ENCODE results near the gene CRISP2.
"Not testable (repeated sequence)": the region's sequence is repeated elsewhere in the genome, so short reads cannot be mapped to it uniquely, and the experiment has no call there.

The CRISP2 gene, protein sequence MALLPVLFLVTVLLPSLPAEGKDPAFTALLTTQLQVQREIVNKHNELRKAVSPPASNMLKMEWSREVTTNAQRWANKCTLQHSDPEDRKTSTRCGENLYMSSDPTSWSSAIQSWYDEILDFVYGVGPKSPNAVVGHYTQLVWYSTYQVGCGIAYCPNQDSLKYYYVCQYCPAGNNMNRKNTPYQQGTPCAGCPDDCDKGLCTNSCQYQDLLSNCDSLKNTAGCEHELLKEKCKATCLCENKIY

DNA sequence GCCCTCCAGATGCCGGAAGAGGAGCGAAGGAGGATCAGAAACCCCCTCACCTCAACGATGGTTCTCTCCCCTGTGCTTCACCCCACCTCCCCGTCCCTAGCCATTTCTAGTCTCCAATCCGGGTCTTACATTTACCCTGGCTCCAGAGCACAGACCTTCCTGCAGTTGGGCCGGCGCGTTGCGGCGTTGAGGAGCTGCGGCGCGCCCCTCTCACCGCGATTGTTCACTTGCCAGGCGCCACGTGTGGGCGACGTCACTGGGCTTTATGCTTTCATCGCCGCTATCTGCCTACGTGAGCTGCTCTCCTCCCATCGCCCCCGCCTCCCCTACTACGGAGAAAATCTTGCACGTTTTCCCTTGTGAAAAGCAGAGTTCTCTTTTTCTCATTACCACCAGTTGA lies at the start of gene CRISP2:
TSS of gene CRISP2 (minus strand) at position 198 of the 400 bp plus-strand sequence. CDS start 4,347 bp downstream, outside the sequence.
- DNase-seq, result no peak

DNA sequence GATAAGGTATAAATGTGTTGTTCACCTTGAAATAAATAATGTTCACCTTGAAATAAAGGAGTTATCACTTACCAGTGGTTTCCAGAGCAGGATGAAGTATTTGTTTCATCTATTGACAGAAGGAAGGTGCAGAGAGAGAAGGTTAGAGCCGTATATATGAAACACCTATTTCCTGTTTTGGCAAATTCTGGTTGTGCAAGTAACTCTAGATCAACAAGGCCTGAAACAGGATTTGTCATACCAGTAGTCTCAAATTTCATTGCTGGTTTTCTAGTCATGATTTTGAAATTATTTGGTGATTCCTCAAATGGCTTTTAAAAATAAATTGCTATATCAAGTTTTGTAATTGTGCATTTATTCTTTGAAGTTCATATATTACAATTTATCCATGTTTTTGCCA lies 30.9 kb upstream of the CRISP2 start, which contains the start of gene CRISP3:
TSS of gene CRISP3 (minus strand) at position 130 of the 400 bp plus-strand sequence. CDS start at position 109, 21 bp downstream.
- no peak for DNase-seq

DNA sequence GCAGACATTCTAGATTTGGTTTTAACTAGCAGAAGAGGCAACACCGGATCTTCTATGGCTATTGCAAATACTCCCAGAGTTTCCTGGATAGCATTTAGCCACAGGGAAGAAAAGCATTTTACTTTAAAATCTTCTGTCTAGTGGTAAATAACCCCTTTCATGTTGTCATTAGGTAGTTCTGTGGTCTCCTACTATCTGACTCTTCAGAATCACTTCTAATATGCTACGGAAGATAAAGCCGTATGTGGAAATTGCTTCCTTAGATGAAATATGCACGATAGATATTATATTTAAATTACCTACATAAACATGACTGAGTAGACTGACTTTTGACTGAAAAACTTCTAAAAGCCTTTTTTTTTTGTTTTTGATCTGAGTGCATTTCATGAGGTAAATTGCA lies 30.1 kb upstream of the CRISP2 start:
- DNase-seq, result no peak

DNA sequence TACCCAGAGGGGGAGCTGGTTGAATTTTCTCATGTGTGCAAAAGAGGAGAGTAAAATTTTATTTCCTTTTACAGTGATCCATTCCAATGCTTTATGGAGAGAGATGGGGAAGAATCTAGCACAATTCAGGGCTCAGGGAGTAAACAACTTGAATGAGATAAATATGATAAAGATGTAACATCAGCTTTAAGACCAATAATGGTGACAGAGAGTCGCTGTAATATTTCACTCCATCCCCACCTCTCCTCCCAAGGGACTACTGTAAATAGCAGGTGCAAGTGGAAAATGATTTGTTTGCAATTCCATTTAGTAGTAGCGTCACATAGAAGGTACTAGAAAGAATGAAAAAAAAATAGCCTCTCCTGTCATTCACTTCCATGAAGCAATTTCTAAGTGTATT lies 26.1 kb upstream of the CRISP2 start:
- no peak for DNase-seq

DNA sequence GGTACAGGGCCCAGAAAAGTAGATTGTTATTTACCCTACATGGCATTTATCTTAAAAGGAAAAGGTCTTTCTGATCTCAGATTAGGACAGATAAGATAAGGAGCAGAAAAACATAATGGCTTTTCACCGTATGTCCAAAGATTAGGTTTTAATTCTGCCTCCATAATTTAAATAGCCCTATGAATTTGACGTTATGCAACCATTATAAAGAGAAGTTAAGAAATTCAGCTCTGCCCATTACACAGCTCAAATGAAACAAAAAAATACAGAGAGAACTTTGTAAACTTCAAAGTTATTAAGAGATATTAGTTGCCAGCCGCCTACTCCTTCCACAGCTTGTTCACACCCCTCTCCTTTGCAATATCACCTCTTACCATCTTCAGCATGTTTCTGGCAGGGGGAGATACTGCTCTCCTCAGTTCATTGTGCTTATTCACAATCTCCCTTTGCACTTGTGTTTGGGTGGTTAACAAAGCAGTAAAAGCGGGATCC lies 22.7 kb upstream of the CRISP2 start:
- DNase-seq, result no peak

DNA sequence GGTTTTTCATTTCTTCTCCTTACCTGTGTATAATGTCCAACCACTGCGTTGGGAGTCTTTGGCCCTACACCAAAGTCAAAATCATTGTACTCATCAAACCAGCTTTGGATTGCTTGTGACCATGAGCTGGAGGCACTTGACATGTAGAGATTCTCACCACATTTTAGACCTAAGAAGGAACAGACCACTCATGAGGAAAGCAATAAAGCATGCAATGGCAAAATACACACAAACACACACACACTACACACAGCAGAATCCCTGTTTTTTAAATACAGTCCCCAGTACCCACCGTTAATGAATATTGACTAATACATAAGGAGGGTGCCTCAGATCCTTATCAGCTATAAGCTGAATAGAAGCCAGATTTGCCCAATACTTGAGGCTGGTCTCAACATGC lies 20.3 kb upstream of the CRISP2 start:
- DNase-seq, result no peak

DNA sequence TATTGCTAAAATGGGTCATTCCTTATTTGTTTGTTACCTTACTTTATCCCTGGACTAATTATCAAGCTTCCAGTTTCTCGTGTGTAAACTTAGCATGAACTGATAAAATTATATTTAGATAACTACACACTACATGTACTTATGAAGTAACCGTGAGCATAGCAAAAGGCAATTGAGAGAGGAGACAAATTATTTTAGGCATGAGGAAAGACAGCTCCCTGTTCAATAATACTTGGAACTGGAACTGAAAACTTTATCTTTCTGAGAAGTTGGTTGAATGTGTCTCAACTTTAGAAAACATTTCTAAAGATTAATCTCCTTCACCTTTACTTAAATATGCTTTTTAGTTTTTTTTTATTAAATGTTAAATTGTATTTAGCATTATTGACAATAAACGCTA lies 19.4 kb upstream of the CRISP2 start:
- no peak for DNase-seq

DNA sequence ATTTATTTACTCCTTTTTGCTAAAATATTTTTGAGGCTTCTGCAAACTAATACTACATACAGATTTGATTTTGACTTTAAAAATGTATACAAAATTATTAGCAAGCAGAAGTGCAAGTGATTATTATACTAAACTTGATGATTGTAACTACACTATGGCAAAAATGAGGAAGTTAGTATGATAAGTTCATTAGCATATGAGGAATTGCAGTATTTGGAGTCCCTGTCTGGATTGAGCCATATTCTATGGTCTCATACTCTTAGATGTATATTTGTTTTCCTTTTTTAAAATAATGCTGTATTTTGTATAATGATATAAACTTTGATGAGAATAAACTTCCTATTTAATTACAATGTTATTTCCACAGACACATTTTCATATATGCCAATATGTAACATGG lies 16.9 kb upstream of the CRISP2 start:
- DNase-seq, result no peak

DNA sequence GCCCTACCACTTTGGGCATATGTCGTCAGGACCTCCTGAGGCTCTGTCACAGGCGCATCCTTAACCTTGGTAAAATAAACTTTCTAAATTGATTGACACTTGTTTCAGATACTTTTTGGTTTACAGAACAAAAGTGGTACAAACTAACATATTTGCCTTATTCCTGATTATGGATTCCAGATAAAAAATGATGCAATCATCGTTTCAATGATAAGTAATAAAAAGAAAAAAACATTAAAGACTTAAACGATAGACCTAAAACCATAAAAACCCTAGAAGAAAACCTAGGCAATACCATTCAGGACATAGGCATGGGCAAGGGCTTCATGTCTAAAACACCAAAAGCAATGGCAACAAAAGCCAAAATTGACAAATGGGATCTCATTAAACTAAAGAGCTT lies 10.6 kb upstream of the CRISP2 start:
- not testable (repeated sequence) for DNase-seq

DNA sequence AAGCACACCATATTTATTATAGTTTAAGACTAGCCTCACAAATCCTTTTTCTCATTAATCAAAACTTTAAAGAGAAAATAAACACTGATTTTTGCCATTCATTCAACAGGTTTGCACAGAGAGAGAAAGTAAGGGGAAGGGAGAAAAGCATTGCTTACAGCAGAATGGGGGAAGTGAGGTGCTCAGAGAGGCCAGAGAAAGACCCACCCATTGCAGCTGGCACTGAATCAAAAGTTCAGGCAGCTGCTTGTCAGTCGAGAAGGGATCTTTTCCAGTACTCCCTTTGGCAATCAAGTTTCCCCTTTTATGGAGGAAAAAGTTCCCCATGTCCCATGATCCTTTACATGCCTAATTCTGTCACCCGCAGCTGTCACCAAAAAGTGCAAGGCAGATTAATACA lies 8.0 kb upstream of the CRISP2 start:
- DNase-seq, result no peak

DNA sequence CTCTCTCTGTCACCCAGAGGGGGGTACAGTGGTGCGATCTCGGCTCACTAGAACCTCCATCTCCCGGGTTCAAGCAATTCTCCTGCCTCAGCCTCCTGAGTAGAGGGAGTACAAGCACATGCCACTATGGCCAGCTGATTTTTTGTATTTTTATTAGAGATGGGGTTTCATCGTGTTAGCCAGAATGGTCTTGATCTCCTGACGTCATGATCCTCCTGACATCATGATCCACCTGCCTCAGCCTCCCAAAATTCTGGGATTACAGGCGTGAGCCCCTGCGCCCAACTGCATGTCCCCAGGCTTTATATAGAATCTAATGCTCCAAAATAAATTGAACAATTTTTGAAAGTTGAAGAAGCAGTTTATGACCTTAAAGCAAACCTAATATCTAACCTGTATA lies 7.0 kb upstream of the CRISP2 start:
- no peak for DNase-seq

DNA sequence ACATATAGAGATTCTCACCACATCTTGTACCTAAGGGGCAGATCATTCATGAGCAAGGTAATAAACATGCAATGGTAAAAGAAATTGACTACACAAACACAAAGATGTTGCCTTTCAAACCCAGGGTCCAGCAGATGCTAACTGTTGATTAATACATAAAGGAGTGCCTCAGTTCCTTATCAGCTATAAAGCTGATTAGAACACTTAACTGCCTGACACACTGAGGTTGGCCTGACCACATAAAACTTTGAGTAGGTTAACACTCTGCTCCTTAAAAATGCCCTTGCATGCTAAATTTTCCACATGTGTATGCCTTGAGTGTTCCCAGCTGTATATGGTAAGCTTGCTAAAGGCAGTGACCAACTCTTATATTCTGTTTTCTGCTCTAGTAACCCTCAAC lies 14.9 kb downstream of the CRISP2 start:
- no peak for DNase-seq

DNA sequence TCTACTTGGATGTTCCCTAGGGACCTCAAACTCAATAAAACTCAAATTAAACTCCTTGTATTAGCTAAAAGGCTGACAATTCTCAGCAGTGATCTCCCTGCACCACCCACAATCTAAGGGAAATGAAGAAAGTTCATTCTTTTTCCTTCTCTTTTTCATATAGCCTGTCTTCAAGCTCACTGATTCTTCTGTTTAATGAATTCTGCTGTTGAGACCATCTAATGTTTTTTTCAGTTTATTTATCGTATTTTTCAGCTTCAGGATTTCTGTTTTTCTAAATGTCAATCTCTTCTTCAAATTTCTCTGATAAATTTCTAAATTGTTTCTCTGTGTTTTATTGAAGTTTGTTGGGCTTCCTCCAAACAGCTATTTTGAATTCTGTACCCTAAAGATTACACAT lies 19.8 kb downstream of the CRISP2 start:
- DNase-seq, result no peak

DNA sequence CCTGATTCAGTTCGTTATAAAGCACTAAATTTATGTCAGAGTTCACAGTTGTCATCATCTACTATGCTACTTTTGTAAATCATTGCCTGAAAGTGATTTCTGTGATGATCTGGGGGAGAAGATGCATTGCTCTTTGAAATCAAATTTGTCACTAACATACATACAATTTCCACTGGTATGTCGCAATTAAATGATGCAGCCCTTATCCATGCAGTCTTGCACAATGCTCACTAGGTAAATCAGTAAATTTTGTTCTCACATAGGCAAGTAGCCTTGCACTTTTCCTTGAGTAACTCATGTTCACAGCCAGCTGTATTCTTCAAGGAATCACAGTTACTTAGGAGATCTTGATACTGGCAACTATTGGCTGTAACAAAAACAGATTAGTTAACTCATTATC lies 20.8 kb downstream of the CRISP2 start:
- no peak for DNase-seq

DNA sequence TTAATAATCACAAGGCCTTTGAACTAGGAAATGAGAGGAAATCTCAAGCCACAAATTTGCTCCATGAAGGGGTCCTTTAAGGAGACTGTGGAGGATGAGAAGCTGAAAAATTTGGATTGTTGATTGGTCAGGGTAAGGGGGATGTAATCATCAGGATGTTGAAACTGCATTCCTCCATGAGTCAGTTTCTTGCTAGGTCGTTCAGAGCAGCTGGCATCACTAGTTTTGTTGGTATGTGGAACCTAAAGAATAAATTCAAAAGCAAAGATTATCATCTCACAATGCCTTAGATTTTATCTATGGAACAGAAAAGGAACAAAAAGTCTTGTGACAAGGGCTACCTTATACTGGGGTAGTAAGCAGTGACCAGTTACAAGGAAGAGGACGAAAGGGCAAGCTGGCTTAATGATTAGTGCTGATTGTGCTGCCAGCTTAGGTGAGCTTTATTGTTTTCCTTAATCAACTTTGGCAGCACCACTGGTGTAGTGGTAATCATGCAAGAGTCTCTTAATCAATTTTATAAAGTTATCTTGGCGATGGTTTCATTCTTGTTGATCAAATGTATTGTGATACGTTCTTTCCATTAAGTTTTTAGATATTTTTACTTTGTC lies 36.6 kb downstream of the CRISP2 start:
- DNase-seq, result no peak

DNA sequence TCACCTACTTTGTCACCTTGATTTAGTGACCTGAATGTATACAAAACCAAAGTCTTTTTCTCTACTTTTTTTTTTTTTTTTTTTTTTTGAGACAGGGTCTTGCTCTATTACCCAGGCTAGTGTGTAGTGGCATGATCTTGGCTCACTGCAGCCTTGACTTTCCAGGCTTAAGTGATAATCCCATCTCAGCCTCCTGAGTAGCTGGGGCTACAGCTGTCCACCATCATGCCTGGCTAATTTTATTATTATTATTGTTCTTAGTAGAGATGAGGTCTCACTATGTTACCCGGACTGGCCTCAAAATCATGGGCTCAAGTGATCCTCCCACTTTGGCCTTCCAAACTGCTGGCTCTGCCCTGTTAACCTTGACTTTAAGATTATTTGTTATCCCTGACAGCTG lies 37.5 kb downstream of the CRISP2 start:
- no peak for DNase-seq

DNA sequence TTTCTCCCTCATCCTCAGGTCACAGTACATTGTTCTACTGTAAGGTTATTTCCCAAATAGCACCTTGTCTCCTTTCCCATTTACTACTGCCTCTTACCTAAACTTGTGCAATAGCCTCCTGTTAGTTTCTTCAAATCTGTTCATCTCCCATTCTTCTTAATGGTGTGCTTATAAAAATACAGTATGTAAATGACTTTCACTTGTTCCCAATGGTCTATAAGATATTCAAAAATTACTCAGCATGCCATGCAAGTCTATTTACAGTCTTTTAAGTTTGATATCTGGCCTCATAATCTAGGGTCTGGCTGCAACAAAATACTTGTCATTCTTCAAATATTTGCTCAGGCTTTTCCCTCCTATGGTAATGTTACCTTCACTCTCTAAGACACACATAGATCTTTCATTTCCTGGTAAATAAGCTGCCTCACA lies 45.2 kb downstream of the CRISP2 start:
- DNase-seq, result no peak

DNA sequence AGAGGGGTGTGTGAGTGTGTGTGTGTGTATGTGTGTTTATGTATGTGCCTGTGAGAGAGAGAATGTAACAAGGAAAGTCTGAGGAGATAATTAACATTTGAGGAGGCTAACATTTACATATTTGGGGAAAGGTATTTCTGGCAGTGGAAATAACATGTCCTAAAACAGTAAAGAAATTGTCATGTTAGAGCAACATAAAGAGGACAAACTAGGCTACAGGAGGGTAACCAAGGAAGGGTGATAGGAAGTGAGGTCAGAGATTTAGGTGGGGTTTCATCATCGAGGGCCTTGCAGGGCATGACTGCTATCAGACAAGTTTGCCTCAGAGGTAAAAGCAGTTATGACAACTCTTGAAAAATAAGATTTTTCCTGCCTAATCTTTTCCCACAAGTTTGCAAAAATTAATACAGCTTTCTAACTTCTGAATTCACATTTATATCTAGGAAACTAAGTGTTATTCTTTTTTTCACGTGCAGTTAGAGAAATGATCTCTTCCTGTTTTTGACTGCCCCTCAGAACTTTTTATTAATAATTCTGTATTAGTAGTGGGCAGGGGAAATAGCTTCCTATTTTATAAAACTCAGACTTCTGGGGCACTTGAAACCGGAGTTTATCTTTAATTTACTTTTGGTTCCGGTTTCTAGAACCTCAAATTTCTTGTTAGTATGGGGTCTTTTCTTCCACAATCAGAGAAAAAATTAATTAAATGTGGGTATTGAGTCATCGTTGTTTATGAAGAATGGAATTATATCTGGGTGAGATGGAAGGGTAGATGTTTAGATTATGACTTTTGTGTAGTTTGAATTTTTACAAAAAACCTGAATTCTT lies 46.2 kb downstream of the CRISP2 start:
- no peak for DNase-seq

DNA sequence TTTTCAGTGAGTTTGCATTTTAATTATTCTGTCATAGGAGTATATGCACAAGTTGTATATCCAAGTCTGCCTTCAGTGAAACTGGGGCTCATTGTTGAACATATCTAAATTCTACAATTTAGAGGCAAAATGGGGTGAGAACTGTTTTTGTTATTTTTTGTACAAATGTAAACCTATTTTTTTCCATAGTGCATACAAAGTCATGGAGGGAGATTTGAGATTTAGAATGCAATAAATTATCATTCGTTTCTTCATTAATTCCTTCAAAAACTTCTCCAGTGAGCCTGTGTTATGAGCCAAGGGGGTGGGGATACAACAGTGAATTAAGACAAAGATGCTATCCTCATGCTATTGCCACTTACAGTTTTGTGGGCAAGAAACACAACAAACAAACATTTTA lies 46.9 kb downstream of the CRISP2 start:
- no peak for DNase-seq

DNA sequence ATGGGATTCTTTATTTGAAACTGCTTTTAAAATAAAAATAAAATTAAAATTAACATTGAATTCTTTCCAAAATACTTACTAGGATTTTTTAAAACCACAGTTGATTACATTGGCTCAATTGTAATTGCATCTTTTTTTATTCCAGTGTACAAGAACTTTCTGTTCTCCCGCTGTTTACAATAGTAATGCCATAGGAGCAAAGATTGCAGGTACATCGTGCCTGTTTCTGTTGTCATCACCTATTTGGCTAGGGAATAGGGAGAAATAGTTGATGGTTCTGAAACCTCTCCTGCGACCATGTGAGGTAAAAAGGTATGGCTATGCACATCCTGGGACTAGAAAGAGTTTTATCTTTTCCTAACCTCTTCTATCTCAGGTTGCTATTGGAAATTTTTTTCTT lies 48.5 kb downstream of the CRISP2 start:
- no peak for DNase-seq

DNA sequence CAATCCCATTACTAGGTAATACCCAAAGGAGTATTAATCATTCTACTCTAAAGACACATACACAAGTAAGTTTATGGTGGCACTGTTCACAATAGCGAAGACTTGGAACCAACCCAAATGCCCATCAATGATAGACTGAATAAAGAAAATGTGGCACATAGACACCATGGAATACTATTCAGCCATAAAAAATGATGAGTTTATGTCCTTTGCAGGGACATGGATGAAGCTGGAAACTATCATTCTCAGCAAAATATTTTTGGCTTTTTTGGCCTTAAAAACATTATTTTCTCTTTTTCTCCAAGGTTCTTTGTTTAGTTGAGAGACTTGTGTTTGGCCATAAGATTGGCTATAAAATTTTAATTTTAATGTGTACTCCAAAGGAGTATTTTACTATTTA lies 49.3 kb downstream of the CRISP2 start:
- not testable (repeated sequence) for DNase-seq

DNA sequence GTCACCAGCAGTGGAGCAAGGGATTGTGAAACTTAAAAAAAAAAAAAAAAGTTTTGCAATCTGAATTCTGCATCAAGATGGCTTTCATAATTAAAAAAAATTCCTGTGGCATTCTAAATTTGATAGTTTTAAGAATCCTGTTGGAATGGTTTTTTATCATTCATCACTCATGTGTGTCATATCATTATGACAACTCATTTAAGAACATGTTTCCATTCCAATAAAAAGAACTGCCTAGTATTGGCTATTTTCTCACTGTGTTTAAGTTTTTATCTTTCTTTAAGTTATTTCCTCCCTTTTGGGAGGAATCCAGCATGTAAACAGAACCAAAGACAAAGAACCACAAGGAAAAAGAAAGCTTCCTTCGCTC lies 50.5 kb downstream of the CRISP2 start:
- DNase-seq, result no peak

DNA sequence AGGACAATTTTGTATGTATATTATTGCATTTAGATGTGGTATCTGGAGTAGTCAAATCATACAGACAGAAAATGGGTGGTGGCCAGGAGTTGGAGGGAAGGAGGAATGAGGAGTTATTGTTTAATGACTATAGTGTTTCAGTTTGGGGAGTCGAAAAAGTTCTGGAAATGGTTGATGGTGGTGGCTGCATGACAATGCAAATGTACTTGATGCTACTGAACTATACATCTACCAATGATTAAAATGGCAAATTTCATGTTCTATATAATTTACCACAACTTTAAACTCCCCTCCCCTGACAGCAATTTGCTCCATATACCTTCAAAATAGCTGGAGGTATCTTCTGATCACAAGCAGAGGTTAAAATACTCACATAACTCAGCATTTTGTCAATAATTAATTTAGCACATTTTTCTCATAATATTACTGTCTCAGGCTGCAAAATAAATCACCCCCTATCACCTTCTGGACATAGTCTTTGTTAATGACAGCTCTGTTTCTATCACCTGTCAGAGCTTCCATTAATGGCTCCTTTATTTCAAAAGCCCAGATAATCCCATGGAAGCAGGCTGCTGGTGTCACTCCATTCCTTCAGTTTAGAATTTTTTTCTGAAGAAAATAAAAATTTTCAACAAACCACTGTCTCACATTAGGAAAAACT lies 51.0 kb downstream of the CRISP2 start:
- DNase-seq, result no peak
